Measurements from ENCODE around the gene TMEM198.

TMEM198 gene

GRCh38 chr2:219592736-219593135 lies 48.9 kb downstream of the TMEM198 start:
- DNase-seq: no peak

DNA sequence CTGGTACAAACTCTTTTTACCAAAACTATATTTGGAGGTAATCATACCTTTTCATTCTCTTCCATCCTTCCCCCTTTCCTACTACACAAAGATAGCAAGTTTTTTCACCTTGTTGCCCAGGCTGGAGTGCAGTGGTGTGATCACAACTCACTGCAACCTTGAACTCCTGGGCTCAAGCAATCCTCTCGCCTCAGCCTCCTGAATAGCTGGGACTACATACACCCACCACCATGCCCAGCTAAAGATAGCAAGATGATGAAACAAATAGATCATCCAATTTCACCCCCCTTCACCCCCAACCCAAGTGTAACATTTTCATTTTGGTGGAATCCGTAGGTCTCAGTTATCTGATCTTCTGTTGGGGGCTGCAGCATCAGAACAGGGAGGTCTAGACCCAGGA lies 49.3 kb downstream of the TMEM198 start:
- DNase-seq: no peak

- peak; percentile 77 for DNase-seq
These were observed 51.4 kb downstream of the TMEM198 start for GRCh38 chr2:219595256-219595655.

DNA sequence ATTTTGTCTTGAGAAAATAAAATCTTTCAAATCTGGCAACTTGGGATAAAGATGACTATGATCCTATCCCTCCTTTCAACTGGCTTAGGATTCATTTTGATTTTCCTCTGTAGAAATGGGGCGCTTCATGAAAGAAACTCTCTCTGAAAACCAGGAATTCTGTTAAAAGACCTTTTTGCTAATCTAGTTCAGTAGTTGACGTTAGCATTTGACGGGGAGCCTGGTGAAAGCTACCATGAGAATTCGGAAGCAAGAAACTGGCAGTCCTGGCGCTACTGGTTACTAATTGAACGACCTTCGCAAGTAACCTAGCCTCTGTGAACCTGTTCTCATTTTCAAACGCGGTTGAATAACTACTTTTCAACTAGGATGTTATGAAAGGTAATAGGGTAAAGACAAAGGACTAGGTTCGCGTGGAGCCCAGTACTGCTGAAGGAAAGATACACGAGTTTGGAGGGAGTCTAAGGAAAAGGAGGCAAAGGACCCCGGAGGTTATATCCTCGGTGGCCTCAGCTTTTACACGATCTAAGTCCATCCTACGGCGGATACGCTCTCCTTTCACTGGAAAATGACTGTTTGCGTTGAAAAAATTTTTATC lies 53.2 kb downstream of the TMEM198 start:
- DNase-seq: no peak

- DNase-seq: peak; percentile 98
These were observed 53.9 kb downstream of the TMEM198 start, which contains the start of gene STK11IP for GRCh38 chr2:219597552-219598307. Gene STK11IP (plus strand): TSS chr2:219597857. CDS start chr2:219598120, 263 bp downstream.

- no peak for DNase-seq
These were observed 54.7 kb downstream of the TMEM198 start for GRCh38 chr2:219598308-219599078.
